Measurements from ENCODE around the gene RFWD3.

Gene RFWD3

GRCh38 chr16:74611721-74612120 is 55.0 kb downstream of the RFWD3 start:
- no peak for DNase-seq

GRCh38 chr16:74608944-74609343 is 57.7 kb downstream of the RFWD3 start:
- DNase-seq, result no peak

GRCh38 chr16:74608381-74608780 is 58.3 kb downstream of the RFWD3 start:
- DNase-seq, result no peak

GRCh38 chr16:74607962-74608356 is 58.7 kb downstream of the RFWD3 start:
- DNase-seq, result no peak

- peak; percentile 71 for DNase-seq
Observed at GRCh38 chr16:74607310-74607961, 59.2 kb downstream of the RFWD3 start.

- peak; percentile 77 for DNase-seq
Observed at GRCh38 chr16:74606521-74607309, 60.0 kb downstream of the RFWD3 start, which contains the start of gene GLG1. Gene GLG1 (minus strand): TSS chr16:74607114. CDS start chr16:74607094, 20 bp downstream.

- no peak for DNase-seq
Observed at GRCh38 chr16:74605746-74606520, 60.7 kb downstream of the RFWD3 start.

- no peak for DNase-seq
Observed at GRCh38 chr16:74605332-74605731, 61.3 kb downstream of the RFWD3 start.

GRCh38 chr16:74603848-74604247 is 62.8 kb downstream of the RFWD3 start:
- no peak for DNase-seq

GRCh38 chr16:74601126-74601871 is 65.4 kb downstream of the RFWD3 start:
- no peak for DNase-seq

GRCh38 chr16:74596586-74596985 is 70.1 kb downstream of the RFWD3 start:
- no peak for DNase-seq

- no peak for DNase-seq
Observed at GRCh38 chr16:74592847-74593246, 73.8 kb downstream of the RFWD3 start.

- no peak for DNase-seq
Observed at GRCh38 chr16:74591876-74592650, 74.6 kb downstream of the RFWD3 start.

GRCh38 chr16:74586948-74587347 is 79.7 kb downstream of the RFWD3 start:
- no peak for DNase-seq

GRCh38 chr16:74585846-74586443 is 80.7 kb downstream of the RFWD3 start:
- DNase-seq, result no peak

GRCh38 chr16:74583926-74584666 is 82.6 kb downstream of the RFWD3 start:
- no peak for DNase-seq

- no peak for DNase-seq
Observed at GRCh38 chr16:74582970-74583369, 83.7 kb downstream of the RFWD3 start.

GRCh38 chr16:74580833-74581232 is 85.8 kb downstream of the RFWD3 start:
- no peak for DNase-seq

GRCh38 chr16:74578838-74579237 is 87.8 kb downstream of the RFWD3 start:
- DNase-seq, result no peak

GRCh38 chr16:74578433-74578832 is 88.2 kb downstream of the RFWD3 start:
- DNase-seq, result no peak

- no peak for DNase-seq
Observed at GRCh38 chr16:74577882-74578366, 88.8 kb downstream of the RFWD3 start.

All from NCI-H1105 (cell line).